ENCODE results near the gene FICD. TPM values are rescaled to one million over a fixed set of nuclear protein-coding genes. Genes with fewer than 3 reads are reported as not detected.
A peak's percentile ranks its signal among the peaks of the same experiment; 100 is the strongest.

FICD gene
- polyA plus RNA-seq, 2 of the 4 experiments (the other 2 are of a cell fraction): 1.7 to 2.5 TPM

GRCh38 chr12:108515916-108516315, 839 bp downstream of the FICD start:
- ATAC-seq: peak; percentile 6 to 7; a peak in 3 of 6 replicates
- H3K4me1 ChIP-seq: no peaks in the 10 kb centered on the region; the same call in 2 of the 3 replicates
- peak in 1 of 2 experiments; percentile 26 for DNase-seq (ENCODE audit: low read depth in 1 of 2, low spot score in 1 of 2)
- H3K4me2 ChIP-seq: peak overlapping the region; percentile 71
- POLR2A ChIA-PET: no interaction called here
- H3K4me3 ChIP-seq: peak overlapping the region; percentile 66
- TF ChIP-seq SMC3 (IDR thresholded peaks at IDR 0.05): no peak
- no peak for FAIRE-seq
- peak overlapping the region; percentile 66 to 85; a peak in 5 of 6 replicates for H3K27ac ChIP-seq
- H3K9me3 ChIP-seq: no peaks in the 10 kb centered on the region
- 84% methylated on average over 5 of the region's 5 CpGs for WGBS (ENCODE audit: missing lambda C conversion rate)
- CTCF ChIA-PET: interaction anchor here (1.1 to 10.8 kb wide), 4 partner anchors 11 to 525 kb away, joined by 4 to 113 read pairs (median 12); no protein-coding TSS in a partner anchor

GRCh38 chr12:108516511-108517275, 1.6 kb downstream of the FICD start:
- POLR2A ChIA-PET: no interaction called here
- TF ChIP-seq NFE2L2 (conservative IDR thresholded peaks at IDR 0.05; ENCODE audit: low read length) (no peak), CHD2 (IDR thresholded peaks at IDR 0.05; ENCODE audit: low read length, partially characterized antibody) (no peak), RCOR1 (IDR thresholded peaks at IDR 0.05; ENCODE audit: low read depth, low read length) (no peak), CBX8 (IDR thresholded peaks at IDR 0.05) (no peak), ZFP36 (IDR thresholded peaks at IDR 0.05; ENCODE audit: borderline replicate concordance, partially characterized antibody) (no peak)
- CTCF ChIA-PET: interaction anchor here (0.7 to 4.1 kb wide), 4 partner anchors 15 to 579 kb away, joined by 3 to 15 read pairs (median 7); no protein-coding TSS in a partner anchor
- Histone ChIP-seq H3K9me3 (no peaks in the 10 kb centered on the region), H3K27ac (no peak overlapping the region), H3K4me1 (no peaks in the 10 kb centered on the region; the same call in 2 of the 3 replicates), H3K4me2 (no peak overlapping the region), H3K4me3 (no peak overlapping the region)
- peak in 1 of 2 experiments; percentile 39 for DNase-seq (ENCODE audit: low read depth in 1 of 2, low spot score in 1 of 2)
- 94% methylated on average over 23 of the region's 23 CpGs for WGBS (ENCODE audit: missing lambda C conversion rate)
- ATAC-seq: peak; percentile 15 to 20; a peak in 3 of 6 replicates
- FAIRE-seq: no peak

- FAIRE-seq: no peak
- no peak for DNase-seq (ENCODE audit: low read depth in 1 of 2, low spot score in 1 of 2)
- ChIA-PET POLR2A (no interaction called here), CTCF (interaction anchor here (0.7 to 4.1 kb wide), 5 partner anchors 14 to 579 kb away, joined by 3 to 15 read pairs (median 4); no protein-coding TSS in a partner anchor)
- Histone ChIP-seq H3K9me3 (no peaks in the 10 kb centered on the region), H3K4me3 (no peak overlapping the region), H3K27ac (no peak overlapping the region), H3K4me2 (no peak overlapping the region), H3K4me1 (no peaks in the 10 kb centered on the region; the same call in 2 of the 3 replicates)
- ATAC-seq: no peak
- 91% methylated on average over 12 of the region's 12 CpGs for WGBS (ENCODE audit: missing lambda C conversion rate)
- TF ChIP-seq HOXB13 (CRISPR knock-in tag; IDR thresholded peaks at IDR 0.05; ENCODE audit: low read depth) (no peak), HMGXB4 (CRISPR knock-in tag; IDR thresholded peaks at IDR 0.05; ENCODE audit: borderline replicate concordance) (no peak), CHD4 (IDR thresholded peaks at IDR 0.05; ENCODE audit: borderline replicate concordance) (no peak), ZFP36 (IDR thresholded peaks at IDR 0.05; ENCODE audit: borderline replicate concordance, partially characterized antibody) (peak; percentile 76), BHLHE40 (IDR thresholded peaks at IDR 0.05; ENCODE audit: low read depth, low read length) (no peak), RARB (CRISPR knock-in tag; IDR thresholded peaks at IDR 0.05) (no peak)
Observed at GRCh38 chr12:108517288-108518100, 2.4 kb downstream of the FICD start.

DNA sequence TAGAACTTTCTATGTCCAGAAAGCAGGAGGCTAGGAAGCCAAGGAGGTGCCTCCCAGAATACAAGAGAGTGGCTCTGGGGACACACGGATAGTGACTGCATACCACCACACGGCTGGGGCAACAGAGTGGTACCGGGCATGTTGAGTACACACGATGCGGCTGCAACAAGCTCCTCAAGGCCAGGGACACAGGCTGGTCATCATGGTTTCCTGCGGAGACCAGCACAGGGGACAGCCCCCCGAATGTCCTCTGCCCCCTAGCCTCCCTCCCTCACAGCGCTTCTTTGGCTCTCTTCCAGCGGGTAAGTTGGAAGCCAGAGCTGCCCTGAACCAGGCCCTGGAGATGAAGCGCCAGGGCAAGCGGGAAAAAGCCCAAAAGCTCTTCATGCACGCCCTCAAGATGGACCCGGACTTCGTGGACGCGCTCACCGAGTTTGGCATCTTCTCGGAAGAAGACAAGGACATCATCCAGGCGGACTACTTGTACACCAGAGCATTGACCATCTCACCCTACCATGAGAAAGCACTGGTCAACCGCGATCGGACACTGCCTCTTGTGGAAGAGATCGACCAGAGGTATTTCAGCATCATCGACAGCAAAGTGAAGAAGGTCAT, 3.1 kb downstream of the FICD start:
- H3K4me3 ChIP-seq: no peak overlapping the region
- ChIA-PET CTCF (interaction anchor here (0.7 to 4.1 kb wide), 3 partner anchors 13 to 528 kb away, joined by 3 to 15 read pairs (median 10); no protein-coding TSS in a partner anchor), POLR2A (no interaction called here)
- H3K9me3 ChIP-seq: no peaks in the 10 kb centered on the region
- 92% methylated on average over 24 of the region's 24 CpGs for WGBS (ENCODE audit: missing lambda C conversion rate)
- H3K27ac ChIP-seq: no peak overlapping the region
- H3K4me2 ChIP-seq: no peak overlapping the region
- no peak for TF ChIP-seq NFE2L2 (conservative IDR thresholded peaks at IDR 0.05; ENCODE audit: low read length)
- TF ChIP-seq CHD4 (IDR thresholded peaks at IDR 0.05; ENCODE audit: borderline replicate concordance): no peak
- no peaks in the 10 kb centered on the region; the same call in 2 of the 3 replicates for H3K4me1 ChIP-seq
- FAIRE-seq (no peak), DNase-seq (ENCODE audit: low read depth in 1 of 2, low spot score in 1 of 2) (no peak), ATAC-seq (no peak)

Data from A549 (cell line).